ENCODE results near the gene MTIF2.
"Not testable (repeated sequence)": the region's sequence is repeated elsewhere in the genome, so short reads cannot be mapped to it uniquely, and the experiment has no call there.

Gene MTIF2

GRCh38 chr2:55204536-55204935 is 64.5 kb downstream of the MTIF2 start:
- H3K4me3 ChIP-seq (ENCODE audit: low read depth, low read length): no peak overlapping the region

GRCh38 chr2:55200416-55200815 is 68.6 kb downstream of the MTIF2 start:
- no peak overlapping the region for H3K4me3 ChIP-seq (ENCODE audit: low read depth, low read length)

- no peak overlapping the region for H3K4me3 ChIP-seq (ENCODE audit: low read depth, low read length)
These were observed 72.5 kb downstream of the MTIF2 start for GRCh38 chr2:55196526-55196925.

- H3K4me3 ChIP-seq (ENCODE audit: low read depth, low read length): not testable (repeated sequence)
These were observed 77.1 kb downstream of the MTIF2 start for GRCh38 chr2:55191888-55192287.

- not testable (repeated sequence) for H3K4me3 ChIP-seq (ENCODE audit: low read depth, low read length)
These were observed 82.2 kb downstream of the MTIF2 start for GRCh38 chr2:55186837-55187236.

All from iPS-11a (cell line).